CD4-positive, alpha-beta T cell treated with Interleukin-2 at 100 ng/mL for 4 hours (primary cell): ENCODE results near the gene PKHD1.
"Not testable (repeated sequence)": the region's sequence is repeated elsewhere in the genome, so short reads cannot be mapped to it uniquely, and the experiment has no call there.

ENCODE experiments used
- DNase-seq: peaks from one replicate; pipeline ENCODE4 v3.0.0-alpha.2; 2020; ENCODE audit warnings: low spot score

Gene PKHD1

GRCh38 chr6:51929934-51930574 is 157.4 kb downstream of the PKHD1 start:
- DNase-seq: no peak

GRCh38 chr6:51928320-51928719 is 159.1 kb downstream of the PKHD1 start:
- DNase-seq: no peak

- no peak for DNase-seq
Observed at GRCh38 chr6:51927450-51927849, 160.0 kb downstream of the PKHD1 start.

- DNase-seq: no peak
Observed at GRCh38 chr6:51926125-51926524, 161.3 kb downstream of the PKHD1 start.

- not testable (repeated sequence) for DNase-seq
Observed at GRCh38 chr6:51922479-51922878, 164.9 kb downstream of the PKHD1 start.

GRCh38 chr6:51918347-51918746 is 169.1 kb downstream of the PKHD1 start:
- not testable (repeated sequence) for DNase-seq

- no peak for DNase-seq
Observed at GRCh38 chr6:51915098-51915497, 172.3 kb downstream of the PKHD1 start.

GRCh38 chr6:51913265-51913664 is 174.1 kb downstream of the PKHD1 start:
- DNase-seq: no peak

- DNase-seq: no peak
Observed at GRCh38 chr6:51910851-51911250, 176.6 kb downstream of the PKHD1 start.

- DNase-seq: no peak
Observed at GRCh38 chr6:51908243-51908642, 179.2 kb downstream of the PKHD1 start.

GRCh38 chr6:51901766-51902764 is 185.3 kb downstream of the PKHD1 start:
- no peak for DNase-seq

GRCh38 chr6:51893366-51893765 is 194.0 kb downstream of the PKHD1 start:
- no peak for DNase-seq

GRCh38 chr6:51892750-51893149 is 194.7 kb downstream of the PKHD1 start:
- DNase-seq: no peak

GRCh38 chr6:51892339-51892738 is 195.1 kb downstream of the PKHD1 start:
- no peak for DNase-seq

GRCh38 chr6:51891784-51892183 is 195.6 kb downstream of the PKHD1 start:
- DNase-seq: no peak

GRCh38 chr6:51887859-51888258 is 199.6 kb downstream of the PKHD1 start:
- DNase-seq: no peak

- DNase-seq: no peak
Observed at GRCh38 chr6:51885957-51886356, 201.5 kb downstream of the PKHD1 start.

- DNase-seq: no peak
Observed at GRCh38 chr6:51868591-51869355, 218.6 kb downstream of the PKHD1 start.

GRCh38 chr6:51866867-51867266 is 220.5 kb downstream of the PKHD1 start:
- DNase-seq: no peak

- no peak for DNase-seq
Observed at GRCh38 chr6:51865996-51866395, 221.4 kb downstream of the PKHD1 start.

GRCh38 chr6:51865176-51865575 is 222.2 kb downstream of the PKHD1 start:
- DNase-seq: no peak

GRCh38 chr6:51857134-51857533 is 230.3 kb downstream of the PKHD1 start:
- no peak for DNase-seq
